Mucosa of stomach (tissue), 1 donor: ENCODE data around the gene CDK13.
"Not testable (repeated sequence)": the region's sequence is repeated elsewhere in the genome, so short reads cannot be mapped to it uniquely, and the experiment has no call there.

ENCODE experiments used
- H3K27me3 ChIP-seq: one replicate; pipeline ENCODE4 v1.7.0; 2013; ENCODE audit warnings: mild to moderate bottlenecking, low read length; ENCODE audit not compliant: control insufficient read depth, insufficient read depth
- H3K36me3 ChIP-seq: one replicate; pipeline ENCODE4 v1.7.0; 2013; ENCODE audit warnings: low read length; ENCODE audit not compliant: control insufficient read depth, insufficient read depth
- H3K4me1 ChIP-seq: one replicate; pipeline ENCODE4 v1.7.0; 2013; ENCODE audit warnings: mild to moderate bottlenecking, low read length; ENCODE audit not compliant: control insufficient read depth, insufficient read depth
- H3K4me3 ChIP-seq: one replicate; pipeline ENCODE4 v1.7.0; 2013; ENCODE audit warnings: low read length
- H3K9ac ChIP-seq: one replicate; pipeline ENCODE4 v1.7.0; 2013; ENCODE audit warnings: mild to moderate bottlenecking, low read length, moderate library complexity
- H3K9me3 ChIP-seq: one replicate; pipeline ENCODE4 v1.7.0; 2013; ENCODE audit warnings: mild to moderate bottlenecking, low read length, moderate library complexity; ENCODE audit not compliant: control insufficient read depth
- donor health status: Pancreatic carcinoma.

Gene CDK13

GRCh38 chr7:39949971-39950472 is at the start of gene CDK13:
Gene CDK13 (plus strand): TSS chr7:39950256. CDS start chr7:39950642, 386 bp downstream.
- peak within 1 kb of the TSS; percentile 98 for H3K4me3 ChIP-seq
- no peaks in the 10 kb centered on the region for H3K36me3 ChIP-seq
- H3K9ac ChIP-seq, result peak within 1 kb of the TSS; percentile 99
- H3K9me3 ChIP-seq, result no peaks in the 10 kb centered on the region
- no peaks in the 10 kb centered on the region for H3K27me3 ChIP-seq
- peaks cover 7% of the 10 kb centered on the region for H3K4me1 ChIP-seq

GRCh38 chr7:39904077-39904486 is 46.0 kb upstream of the CDK13 start:
- Histone ChIP-seq H3K9me3 (no peaks in the 10 kb centered on the region), H3K36me3 (no peaks in the 10 kb centered on the region), H3K4me1 (no peaks in the 10 kb centered on the region), H3K9ac (no peak overlapping the region), H3K4me3 (no peak overlapping the region), H3K27me3 (no peaks in the 10 kb centered on the region)

GRCh38 chr7:39908141-39908540 is 41.9 kb upstream of the CDK13 start:
- no peaks in the 10 kb centered on the region for H3K4me1 ChIP-seq
- H3K27me3 ChIP-seq, result no peaks in the 10 kb centered on the region
- no peaks in the 10 kb centered on the region for H3K36me3 ChIP-seq
- H3K4me3 ChIP-seq, result no peak overlapping the region
- H3K9ac ChIP-seq, result no peak overlapping the region
- H3K9me3 ChIP-seq, result no peaks in the 10 kb centered on the region

DNA sequence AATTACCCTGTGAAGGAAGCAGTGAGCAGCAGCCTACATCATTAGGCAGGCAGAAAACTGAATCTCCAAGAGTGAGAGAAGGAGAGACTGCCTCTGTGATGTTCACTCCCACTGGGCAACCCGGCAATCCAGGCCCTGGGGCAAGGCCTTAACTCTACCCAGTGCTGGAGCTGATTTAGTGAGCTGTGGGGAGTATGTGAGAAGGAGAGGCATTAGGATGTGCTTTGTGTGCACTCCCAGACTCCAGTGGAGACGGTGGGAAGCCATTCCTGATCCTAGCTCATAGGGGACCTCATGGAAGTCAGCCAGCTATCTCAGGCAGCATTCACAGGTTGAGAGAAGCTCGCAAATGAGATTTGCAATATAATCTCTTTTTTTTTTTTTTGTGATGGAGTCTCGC is 41.1 kb upstream of the CDK13 start:
- H3K4me1 ChIP-seq, result no peaks in the 10 kb centered on the region
- no peaks in the 10 kb centered on the region for H3K27me3 ChIP-seq
- no peak overlapping the region for H3K4me3 ChIP-seq
- H3K9ac ChIP-seq, result no peak overlapping the region
- H3K9me3 ChIP-seq, result no peaks in the 10 kb centered on the region
- H3K36me3 ChIP-seq, result no peaks in the 10 kb centered on the region

GRCh38 chr7:39909526-39909925 is 40.5 kb upstream of the CDK13 start:
- H3K36me3 ChIP-seq, result no peaks in the 10 kb centered on the region
- no peaks in the 10 kb centered on the region for H3K4me1 ChIP-seq
- no peaks in the 10 kb centered on the region for H3K9me3 ChIP-seq
- no peak overlapping the region for H3K9ac ChIP-seq
- H3K27me3 ChIP-seq, result no peaks in the 10 kb centered on the region
- H3K4me3 ChIP-seq, result no peak overlapping the region

GRCh38 chr7:39910108-39910869 is 39.8 kb upstream of the CDK13 start:
- Histone ChIP-seq H3K4me3 (no peak overlapping the region), H3K27me3 (no peaks in the 10 kb centered on the region), H3K9me3 (no peaks in the 10 kb centered on the region), H3K4me1 (no peaks in the 10 kb centered on the region), H3K36me3 (no peaks in the 10 kb centered on the region), H3K9ac (no peak overlapping the region)

GRCh38 chr7:39911167-39911566 is 38.9 kb upstream of the CDK13 start:
- Histone ChIP-seq H3K27me3 (no peaks in the 10 kb centered on the region), H3K4me1 (no peaks in the 10 kb centered on the region), H3K36me3 (no peaks in the 10 kb centered on the region), H3K9me3 (no peaks in the 10 kb centered on the region), H3K4me3 (no peak overlapping the region), H3K9ac (no peak overlapping the region)

DNA sequence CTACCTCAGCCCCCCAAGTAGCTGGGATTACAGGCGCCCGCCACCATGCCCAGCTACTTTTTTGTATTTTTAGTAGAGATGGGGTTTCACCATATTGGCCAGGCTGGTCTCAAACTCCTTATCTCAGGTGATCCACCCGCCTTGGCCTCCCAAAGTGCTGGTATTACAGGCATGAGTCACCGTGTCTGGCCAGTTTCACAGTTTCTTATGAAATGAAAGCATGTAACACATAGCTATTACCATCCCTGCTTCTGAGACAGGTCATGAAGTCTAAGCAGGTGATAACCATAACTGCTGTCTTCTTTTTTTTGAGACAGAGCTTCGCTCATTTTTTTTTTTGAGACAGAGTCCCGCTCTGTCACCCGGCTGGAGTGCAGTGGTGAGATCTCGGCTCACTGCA is 34.2 kb upstream of the CDK13 start:
- H3K36me3 ChIP-seq, H3K27me3 ChIP-seq, H3K9me3 ChIP-seq, H3K9ac ChIP-seq, H3K4me1 ChIP-seq, H3K4me3 ChIP-seq: not testable (repeated sequence)

DNA sequence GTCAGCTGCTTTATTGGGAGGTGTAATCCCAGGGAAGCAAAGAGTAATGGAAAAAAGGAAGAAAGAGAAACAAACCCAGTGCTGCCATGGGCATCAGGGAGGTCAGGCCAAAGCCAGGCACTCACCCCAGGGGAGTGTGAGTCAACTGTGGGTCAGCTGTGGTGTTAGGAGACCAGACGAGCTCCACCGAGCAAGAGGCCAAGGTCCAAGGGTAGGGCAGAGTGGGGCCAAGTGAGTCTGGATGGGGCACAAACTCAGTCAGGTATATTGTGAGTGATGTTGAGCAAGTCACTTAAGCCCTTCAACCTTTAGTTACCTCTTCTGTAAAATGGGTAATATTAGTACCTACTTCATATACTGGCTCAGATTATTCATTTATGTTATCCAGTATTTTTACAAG is 30.4 kb upstream of the CDK13 start:
- Histone ChIP-seq H3K9me3 (no peaks in the 10 kb centered on the region), H3K9ac (no peak overlapping the region), H3K4me3 (no peak overlapping the region), H3K4me1 (no peaks in the 10 kb centered on the region), H3K27me3 (peaks cover 3% of the 10 kb centered on the region), H3K36me3 (no peaks in the 10 kb centered on the region)

DNA sequence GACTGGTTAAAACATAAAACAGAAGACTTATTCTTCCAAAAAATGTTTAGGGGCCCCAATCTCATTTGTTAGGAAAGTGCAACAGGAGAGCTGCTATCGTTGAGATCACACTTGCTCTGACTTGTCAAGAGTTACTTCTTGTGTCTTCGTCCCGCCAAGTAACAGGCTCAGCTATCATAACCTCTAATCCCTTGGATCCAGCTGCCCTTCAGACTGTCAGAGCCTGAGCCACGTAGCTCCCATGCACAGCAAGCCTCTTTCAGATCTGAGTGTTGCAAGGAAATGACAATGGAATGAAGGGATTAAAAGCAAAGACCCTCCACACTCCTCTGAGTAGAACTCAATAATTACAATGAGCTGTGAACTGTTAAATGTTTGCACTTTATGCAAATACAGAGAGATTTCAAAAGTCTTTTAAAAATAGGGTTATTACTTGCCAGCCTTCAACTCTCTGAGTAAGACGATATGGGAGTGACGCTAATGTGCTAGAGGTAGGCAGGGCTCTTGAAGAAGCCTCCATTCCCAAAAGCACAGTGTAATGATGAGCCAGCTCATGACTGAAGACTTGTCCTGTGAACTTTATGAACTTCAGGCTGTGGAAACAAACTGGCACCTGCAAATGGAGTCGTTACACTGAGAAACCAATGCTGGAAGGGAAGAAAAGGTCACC is 28.4 kb upstream of the CDK13 start:
- Histone ChIP-seq H3K4me1 (no peaks in the 10 kb centered on the region), H3K9me3 (no peaks in the 10 kb centered on the region), H3K4me3 (no peak overlapping the region), H3K9ac (no peak overlapping the region), H3K36me3 (no peaks in the 10 kb centered on the region), H3K27me3 (peaks cover 3% of the 10 kb centered on the region)

DNA sequence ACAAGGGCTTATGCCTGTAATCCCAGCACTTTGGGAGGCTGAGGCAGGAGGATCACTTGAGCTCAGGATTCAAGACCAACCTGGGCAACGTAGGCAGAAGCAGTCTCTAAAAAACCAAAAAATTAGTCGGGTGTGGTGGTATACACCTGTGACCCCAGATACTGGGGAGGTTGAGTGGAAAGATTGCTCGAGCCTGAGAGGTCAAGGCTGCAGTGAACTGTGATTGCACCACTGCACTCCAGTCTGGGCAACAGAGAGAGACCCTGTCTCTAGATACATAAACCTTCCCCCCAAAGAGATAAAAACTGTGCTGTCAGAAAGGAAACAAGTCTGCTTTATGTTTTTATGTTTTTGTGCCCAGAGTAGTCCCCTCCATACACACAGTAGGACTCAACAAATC is 27.5 kb upstream of the CDK13 start:
- Histone ChIP-seq H3K9ac (no peak overlapping the region), H3K27me3 (peaks cover 3% of the 10 kb centered on the region), H3K4me3 (no peak overlapping the region), H3K36me3 (no peaks in the 10 kb centered on the region), H3K4me1 (no peaks in the 10 kb centered on the region), H3K9me3 (no peaks in the 10 kb centered on the region)

- Histone ChIP-seq H3K4me1 (no peaks in the 10 kb centered on the region), H3K36me3 (no peaks in the 10 kb centered on the region)
Observed at GRCh38 chr7:39923091-39923490, 27.0 kb upstream of the CDK13 start.

More at GRCh38 chr7:39923091-39923490, 27.0 kb upstream of the CDK13 start:
- no peak overlapping the region for H3K4me3 ChIP-seq
- H3K27me3 ChIP-seq, result peaks cover 3% of the 10 kb centered on the region
- H3K9me3 ChIP-seq, result no peaks in the 10 kb centered on the region
- H3K9ac ChIP-seq, result no peak overlapping the region
